Activated naive CD4-positive, alpha-beta T cell treated with anti-CD3 and anti-CD28 coated beads, Interleukin-2, amount 50 U/mL, for 16 hours (primary cell): ENCODE data around the gene ARID5B.

Source experiments
- DNase-seq: peaks from one replicate; pipeline ENCODE4 v3.0.0-alpha.2; 2020

The ARID5B gene

DNA sequence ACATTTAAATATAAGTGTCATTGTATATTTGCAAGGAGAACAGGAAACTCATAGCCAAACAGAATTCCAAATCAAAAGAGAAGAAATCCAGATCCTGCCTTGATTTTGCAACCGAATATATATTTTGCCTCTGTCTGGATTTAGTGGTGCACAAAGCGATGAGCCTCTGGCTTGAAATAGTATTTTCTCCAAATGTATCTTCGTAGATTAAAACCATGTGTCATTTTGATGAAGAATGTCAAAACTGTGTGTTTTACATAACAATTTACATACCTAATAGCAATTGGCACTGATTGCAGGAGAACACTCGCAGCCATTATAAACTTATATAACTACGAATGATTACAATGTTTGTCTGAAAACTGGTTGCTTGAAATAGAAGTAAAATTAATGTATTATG, 156.4 kb downstream of the ARID5B start:
- DNase-seq = no peak

DNA sequence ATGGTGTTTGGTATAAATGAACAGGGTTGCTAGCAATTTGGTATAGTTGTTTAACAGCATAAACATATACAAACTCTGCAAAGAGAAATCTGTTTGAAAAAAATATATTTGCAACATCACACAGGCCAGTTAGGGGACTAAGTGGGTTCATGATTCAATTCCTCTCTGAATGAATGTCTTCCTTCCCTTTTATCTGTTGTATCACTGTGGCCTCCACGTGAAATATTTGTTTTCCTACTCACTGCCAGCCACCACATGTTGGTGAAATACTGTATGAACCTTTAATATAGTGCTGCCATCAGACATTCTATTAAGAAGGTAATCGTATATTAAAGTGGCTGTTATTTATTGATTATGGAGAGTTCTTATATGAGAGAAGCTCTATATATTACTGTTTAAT, 157.0 kb downstream of the ARID5B start:
- no peak for DNase-seq

DNA sequence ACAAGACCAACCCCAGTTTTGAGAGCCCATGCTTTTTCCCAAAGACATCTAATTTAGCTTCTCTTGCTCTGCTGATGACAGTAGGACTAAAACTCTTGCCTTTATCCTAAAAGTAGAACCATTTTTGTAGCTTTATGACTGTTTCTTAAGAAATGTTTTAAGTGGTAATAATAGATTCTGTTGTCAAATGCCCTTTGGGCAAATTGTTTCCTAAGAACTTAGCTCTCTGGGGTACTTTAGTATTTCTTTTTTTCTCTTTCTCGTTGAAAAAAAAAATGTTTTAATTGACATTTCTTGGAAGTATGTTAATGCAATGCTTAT, 157.4 kb downstream of the ARID5B start:
- no peak for DNase-seq

DNA sequence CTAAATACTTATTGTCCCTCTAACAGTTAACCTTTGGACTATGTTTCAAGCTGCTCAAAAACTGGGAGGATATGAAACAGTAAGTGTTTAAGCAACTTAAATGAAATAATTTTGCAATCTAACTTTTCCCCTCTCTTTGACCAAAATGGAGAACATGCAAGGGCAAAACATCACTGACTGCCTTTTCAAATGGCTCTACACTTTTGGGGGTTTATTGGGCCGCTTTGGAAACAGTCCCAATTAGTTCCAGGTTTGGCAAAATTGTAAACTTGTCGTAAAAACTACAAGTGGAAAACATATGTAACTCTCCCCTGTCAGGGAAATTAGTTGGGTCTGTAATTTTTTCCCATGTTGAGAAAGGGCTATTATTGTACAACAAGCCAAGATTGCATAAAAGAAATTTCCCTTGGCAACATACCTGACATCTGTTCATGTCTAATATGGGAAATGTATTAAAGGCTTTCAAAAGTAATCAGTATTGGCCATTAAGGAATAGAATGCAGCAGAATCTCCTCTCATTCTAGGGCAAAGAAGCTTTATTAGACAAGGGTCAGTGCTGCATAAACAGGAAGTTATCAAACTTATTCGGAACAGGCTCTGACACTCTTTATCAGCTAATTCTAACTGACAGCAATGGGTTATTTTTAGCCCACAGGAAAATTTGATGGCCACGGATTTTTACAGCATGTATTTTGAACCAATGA, 157.9 kb downstream of the ARID5B start:
- no peak for DNase-seq

DNA sequence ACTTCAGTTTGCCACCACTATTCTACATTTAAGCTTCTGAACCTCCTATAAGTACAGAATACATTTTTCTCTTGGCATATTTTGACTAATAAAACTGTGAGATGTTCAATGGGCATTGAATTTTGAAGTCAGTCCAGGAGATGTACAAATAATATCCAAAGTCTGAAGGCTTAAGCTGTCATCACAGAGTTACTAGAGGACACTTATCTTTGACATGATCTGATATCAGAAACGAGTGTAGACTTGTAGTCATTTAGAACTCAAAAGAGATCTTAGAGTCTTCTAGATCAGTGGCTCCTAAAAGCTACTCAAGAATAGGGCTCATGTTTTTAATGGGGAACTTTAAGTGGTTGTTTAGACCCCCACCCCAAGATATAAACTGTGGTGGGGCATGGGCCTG, 160.5 kb downstream of the ARID5B start:
- no peak for DNase-seq

DNA sequence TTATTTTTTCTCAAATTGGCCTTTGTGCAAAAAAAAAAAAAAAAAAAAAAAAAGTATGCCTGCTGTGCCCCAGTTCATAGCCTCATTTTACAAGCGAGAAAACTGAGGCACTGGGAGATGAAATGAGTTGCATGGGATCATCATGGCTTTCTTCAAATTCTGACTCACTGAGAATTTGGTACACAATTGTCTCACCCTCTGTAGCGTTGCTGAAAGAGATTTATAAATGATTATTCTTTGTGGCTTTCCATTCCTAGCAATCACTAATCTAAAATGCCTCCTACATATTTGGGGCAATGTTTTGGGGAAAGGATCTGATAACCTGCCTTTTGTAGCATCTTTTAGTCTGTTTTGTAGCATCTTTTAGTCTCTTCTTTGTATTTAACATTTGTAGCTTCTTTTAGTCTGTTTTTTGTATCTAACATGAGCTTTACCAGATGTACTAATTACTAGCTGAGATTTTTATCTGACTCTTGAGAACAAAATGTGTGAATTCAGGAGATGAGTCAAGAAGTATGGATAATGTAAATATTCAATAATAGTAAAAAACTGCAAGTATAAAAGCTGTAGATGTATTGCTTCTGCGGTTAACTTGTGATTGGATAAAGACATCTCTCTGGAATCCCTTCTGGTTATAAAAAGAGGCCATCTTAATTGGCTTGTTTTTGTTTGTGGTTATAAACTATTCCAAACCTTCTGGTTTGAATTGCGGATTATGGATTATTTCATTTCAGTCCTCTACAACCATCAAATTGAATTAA, 161.4 kb downstream of the ARID5B start:
- no peak for DNase-seq

DNA sequence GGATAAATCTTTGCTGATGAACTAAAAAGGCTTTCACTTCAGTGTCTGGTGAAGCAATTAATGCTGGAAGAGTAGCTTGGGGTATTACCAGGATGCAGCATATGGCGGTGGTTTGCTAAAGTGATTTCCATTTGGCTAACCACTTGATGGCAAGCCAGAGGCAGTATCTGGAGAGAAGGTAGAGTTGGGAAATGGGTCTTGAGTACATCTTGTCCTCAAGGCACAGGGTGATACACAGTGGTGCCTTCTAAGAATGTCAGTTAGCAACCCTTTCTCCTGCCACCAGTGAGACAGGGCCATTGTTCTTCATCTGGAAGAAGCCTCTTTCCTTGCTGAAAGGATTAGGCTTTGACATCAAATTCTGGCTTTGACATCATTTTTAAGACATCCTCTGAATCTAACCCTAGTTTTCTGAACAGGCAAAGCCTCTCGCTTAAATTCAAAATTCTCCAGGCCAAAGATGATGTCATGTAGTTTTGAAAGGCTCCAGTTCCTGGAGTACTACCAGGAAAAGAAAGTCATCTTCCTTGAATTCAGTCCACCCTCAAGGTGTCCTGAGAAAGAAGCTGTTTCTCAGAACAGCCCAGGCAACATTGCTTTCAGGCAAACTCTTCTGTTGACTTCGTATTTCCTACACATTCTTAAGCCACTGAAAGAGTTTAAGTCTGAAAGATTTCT, 162.4 kb downstream of the ARID5B start:
- no peak for DNase-seq

DNA sequence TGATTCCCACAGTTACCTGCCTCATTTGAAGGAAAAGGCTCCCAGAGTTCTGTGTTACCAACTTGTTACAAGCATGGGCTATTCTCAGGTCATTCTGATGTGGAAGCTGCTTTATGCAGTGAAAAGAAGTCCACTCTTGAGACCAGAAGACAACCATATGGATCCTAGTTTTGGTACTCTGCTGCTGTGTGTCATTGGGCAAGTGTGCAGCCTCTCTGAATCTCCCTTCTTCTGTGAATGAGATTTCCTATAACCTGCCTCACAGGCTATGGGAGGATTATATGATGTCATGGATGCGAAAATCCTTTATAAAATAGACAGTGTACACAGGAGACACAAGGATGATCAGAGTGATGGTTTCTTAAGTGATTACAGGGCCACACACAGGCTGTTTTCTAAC, 166.1 kb downstream of the ARID5B start:
- DNase-seq = no peak

DNA sequence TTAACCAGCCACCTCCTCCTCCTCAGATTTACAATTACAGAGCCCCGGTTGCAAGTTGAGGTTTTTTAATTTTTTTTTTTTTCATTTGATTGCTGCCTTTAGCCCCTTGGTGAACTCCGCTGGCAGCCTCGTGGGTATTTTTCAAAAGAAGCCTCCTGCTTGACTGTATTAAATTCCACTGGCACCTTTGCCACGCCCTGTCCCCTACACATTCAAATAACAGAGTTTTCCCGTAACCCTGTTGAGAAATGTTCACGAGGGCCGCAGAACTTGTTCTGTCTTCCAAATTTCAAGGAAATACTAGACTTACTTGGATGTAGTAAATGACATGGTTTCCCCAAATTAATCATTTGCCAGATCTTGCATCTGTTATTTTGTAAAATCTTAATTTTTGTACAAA, 167.0 kb downstream of the ARID5B start:
- no peak for DNase-seq

DNA sequence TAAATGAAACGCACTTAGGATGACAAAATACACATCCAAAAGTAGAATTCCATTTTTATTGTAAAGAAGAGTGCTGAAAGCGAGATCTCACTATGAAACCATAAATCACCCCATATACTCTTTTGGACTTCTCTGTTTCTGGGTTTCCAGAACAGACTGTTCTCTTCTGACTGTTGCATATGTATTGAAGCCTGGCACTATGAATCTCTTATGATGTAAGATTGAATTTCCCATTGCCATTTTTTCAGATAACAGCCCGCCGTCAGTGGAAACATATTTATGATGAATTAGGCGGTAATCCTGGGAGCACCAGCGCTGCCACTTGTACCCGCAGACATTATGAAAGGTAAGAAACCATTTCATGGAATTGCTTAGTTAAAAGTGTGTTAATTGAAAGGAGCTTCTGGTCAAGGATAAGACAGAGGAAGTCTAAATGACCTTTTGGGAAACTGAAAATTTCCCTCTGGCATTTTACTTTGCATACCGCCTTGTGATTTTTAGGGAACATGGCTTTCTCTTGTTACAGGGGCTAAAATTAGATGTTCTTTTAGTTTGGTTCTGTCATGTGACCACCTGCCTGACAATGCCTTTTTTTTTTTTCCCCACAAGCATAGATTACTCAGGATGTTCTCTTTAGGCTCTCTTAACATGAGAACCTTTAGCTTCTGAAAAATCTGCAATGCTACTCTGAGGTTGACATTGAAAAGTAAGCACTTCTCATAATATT, 168.1 kb downstream of the ARID5B start:
- no peak for DNase-seq

DNA sequence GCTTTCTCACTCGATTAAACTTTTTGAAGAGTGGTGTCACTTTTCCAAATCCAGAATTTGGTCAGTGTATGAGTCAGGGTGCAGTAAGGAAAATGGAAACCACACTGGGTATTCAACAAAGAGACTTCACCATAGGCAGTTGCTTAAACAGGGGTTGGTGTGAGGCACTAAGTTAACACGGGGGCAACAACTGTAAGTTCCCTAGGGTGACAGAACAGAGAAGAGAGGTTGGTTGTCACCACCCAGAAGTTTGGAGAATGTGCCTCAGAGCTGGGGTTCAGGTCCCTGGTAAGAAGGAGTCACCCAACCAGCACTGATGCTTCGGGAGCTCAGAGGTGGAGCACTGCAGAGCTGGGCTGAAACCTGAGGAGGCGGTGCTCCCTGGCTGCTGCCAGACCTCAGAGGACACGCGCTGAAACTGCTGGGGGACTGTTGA, 170.4 kb downstream of the ARID5B start:
- DNase-seq = no peak

DNA sequence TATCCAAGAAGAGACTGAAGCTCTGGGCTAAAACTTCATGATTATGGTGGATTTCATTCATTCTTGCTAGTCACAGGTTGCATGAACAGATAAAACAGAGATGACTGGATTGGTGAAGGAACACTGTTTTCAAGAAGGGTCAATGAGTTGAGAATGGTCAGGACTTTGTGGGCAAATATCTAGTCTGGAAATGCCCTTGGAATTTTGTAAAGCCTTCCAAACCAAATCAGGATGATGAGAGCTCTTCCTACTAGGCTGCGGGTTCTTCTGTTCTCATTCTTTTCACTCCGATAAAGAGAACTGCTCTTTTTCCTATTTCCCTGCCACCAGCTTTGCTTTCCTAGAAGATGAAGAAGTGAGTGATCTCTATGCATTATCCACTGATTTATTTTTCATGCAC, 171.4 kb downstream of the ARID5B start:
- no peak for DNase-seq

DNA sequence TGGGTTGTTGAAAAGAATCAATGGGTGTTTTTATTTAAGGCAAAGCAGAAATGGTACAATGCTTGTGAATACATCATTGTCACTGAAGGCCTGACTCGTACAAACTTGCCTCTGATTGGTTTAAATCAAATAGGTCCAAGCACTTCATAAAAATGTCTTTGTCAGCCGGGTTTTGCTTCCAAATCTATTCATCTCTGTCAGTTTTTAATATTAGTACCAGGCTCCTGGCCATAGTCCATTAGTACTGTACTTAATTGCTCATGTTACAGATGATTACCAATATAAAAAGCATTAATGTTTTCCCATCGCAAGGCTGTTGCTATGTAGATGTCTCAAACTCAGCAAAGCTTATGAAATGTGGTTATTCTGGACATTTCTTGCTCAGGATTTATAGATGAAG, 171.9 kb downstream of the ARID5B start:
- no peak for DNase-seq

DNA sequence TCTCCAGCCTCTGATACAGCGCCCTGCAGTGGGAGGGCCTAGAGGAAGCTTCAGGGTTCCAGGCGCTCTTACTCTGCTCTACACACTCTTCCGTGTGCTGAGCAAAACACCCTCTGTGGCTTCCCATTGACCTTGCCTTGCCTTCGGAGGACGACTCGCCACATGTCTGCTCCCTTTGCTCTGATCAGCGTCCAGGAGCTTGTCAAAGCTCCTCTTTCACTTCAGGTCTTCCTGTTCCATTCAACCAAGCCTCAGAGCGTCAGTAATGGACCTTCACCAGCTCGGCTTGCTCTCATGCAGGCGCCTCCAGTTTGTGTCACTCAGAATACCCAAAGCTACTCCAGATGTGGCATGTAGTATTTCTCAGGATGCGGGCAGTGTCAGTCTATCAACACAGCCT, 173.9 kb downstream of the ARID5B start:
- DNase-seq = no peak

DNA sequence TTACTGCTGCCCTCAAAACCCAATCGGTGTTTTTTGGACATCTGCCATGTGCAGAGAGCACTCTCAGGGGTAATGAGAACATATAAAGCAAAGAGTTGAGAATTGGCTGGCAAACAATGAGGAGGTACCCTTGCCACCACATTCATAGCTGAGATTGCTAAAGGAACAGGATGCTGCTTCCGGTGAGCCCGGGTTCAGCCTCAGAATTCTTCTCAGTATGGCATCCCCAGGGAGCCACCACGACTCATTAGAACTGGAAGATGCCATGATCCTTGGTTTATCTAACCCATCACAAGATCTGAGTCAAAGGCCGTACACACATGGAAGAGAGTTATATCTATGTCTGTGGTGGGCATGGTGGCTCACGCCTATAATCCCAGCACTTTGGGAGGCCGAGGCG, 174.4 kb downstream of the ARID5B start:
- DNase-seq = no peak

DNA sequence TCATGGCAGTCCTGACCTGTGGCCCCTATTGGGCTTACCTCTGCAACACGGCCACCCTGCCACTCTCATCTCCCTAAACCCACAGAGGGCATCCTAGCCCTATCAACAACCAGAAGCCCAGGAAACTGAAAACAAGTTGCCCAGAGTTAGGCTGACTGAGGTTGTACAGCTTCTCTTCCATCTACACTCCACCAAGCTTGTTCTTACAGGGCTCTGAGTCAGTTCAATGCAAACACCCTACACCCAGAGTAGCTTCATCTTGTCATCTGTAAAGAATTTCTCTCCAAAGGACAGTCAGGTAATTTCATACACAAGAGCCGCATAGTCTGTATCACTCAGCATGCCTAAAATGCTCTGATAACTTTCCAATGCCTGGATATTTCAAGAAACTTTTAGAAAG, 175.4 kb downstream of the ARID5B start:
- no peak for DNase-seq

DNA sequence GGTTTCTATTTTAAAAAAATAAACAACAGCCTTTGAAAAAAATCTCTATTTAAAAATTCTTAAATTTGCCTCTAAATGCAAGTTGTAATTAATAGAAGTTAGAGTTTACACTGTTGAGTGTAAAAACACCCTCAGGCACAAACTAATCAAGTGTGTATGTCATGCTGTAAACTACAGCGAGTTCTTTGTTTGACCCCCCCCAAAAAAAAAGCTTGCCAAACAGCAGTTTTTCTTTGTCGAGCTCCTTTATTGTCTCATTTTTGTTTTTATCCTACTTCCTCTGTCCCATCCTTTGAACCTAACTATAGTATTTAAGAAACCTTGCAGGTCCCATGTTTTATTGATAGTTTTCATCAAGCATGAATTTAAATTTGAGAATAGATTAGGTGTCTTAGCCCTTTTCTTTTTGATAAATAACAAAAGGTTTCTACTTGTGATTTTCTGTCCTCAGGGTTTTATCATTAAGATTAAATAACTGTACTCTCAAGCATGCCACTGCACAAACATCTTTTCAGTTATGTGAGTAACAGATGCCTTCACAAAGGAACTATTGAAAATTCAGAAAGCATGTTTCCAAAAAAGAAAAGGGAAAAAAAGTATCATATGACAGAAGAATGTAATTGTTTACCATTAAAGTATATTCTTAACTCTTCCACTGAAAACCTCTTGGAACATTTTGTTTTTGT, 176.0 kb downstream of the ARID5B start:
- DNase-seq = no peak

DNA sequence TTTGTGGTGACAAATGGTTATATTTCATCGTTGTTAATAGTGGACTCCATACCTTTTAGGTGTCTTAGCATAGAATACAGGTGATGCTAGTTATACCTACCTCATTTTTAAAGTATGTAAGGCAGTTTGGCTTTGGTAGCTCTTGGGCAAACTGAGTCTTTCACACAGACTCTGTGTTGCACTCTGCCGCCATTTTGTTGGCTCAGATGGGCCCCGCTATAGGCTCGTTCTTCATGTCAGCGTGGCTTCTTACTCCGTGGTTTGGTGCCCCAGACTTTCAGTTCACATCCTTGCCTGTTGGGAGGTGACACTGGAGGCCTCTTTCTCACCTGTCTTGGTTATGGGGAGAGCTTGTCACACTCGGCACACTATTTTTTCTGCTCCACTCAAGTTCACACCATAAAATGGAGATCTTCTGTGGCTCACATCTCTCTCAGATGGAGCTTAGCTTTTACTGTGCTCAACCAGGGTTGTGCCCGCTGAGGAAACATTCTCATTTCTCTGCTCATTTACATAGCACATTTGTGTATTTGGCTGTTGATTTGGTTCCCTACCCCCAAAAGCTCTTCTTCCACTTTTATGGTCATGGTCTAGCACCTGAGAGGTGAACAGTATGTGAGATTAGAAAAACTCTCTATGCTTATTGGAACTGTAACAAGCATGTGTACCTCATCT, 178.5 kb downstream of the ARID5B start:
- DNase-seq = no peak

DNA sequence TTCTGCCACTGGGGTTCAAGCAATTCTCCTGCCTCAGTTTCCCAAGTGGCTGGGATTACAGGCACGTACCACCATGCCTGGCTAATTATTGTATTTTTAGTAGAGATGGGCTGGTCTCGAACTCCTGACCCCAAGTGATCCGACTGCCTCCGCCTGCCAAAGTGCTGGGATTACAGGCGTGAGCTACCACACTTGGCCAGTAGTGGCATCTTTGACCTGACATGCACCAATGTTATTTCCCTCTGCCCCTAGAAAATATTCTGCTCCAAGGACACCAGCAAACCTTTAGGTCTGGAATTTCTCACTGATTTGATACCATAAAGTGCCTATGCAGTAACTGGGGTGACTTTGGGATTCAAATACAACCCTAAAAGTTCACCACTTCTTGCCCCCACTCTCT, 179.4 kb downstream of the ARID5B start:
- no peak for DNase-seq

DNA sequence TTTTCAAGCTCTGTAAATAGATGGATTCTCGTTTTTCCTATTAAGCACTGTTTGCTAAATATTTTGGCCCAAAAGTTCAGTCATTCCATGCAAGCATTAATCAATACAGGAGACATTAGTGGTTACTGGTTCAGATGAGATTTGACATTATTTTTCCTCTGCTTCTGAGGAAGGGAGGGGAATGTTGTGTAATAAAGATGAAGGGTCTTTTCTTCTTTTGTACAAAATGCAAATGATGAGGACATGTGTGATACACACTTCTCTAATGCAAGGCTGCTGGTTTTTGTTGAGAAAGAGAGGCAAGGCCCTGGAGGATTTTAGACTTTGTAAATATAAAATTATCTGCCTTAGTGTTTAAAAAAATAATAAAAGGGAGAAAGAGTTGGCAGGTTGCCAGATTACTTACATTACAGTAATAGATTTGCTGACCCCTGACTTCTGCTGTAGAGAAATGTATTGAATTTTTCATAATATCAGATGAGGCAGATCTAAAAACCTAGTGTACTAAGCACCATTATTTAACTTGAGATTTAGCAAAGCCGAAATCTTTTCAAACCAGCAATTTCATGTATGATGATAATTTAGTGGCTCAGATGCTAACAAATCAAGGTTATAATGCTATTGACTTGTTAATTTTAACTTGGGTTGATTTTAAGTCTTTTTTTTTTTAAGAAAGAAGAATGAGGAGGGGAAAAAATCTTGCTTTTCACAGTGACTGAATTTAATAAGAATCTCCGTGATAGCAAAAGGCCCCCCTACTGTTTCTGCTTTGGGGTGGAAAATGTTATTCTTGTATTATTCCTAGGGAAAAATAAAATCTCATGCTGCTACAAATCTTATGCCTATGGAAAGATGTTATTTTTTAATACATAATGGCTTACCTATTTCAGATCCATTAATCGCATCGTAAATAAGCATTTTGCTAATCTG, 180.1 kb downstream of the ARID5B start:
- DNase-seq = no peak

DNA sequence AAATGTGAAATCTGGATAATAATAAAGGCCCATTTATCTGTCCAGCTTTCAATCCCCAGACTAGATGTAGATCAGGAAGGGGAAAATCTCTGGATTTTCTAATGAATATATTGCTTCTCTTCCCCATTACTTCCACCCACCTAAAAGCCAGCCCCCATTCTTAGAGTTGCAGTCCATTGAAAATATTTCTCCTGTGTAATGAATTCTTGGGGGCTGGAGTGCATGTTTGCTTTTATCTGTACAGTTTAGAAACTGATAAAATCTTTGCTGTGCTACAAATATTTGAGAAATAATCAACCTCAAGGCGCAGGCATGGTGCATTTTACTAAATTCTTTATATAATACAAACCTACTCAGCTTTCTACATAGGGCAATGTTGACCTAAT, 180.8 kb downstream of the ARID5B start:
- no peak for DNase-seq
